MG63 (cell line): Measurements from ENCODE around the gene TRAPPC6A. TPM values are rescaled to one million over a fixed set of nuclear protein-coding genes. Genes with fewer than 3 reads are reported as not detected.

Experiments
- DNase-seq: peaks from one replicate; pipeline ENCODE4 v3.0.0-alpha.2; 2020
- H3K27me3 ChIP-seq: fragments of 250-450 bp; sonication (Bioruptor Pico); 2 replicates; pipeline ENCODE4 v1.5.1; 2020; ENCODE audit warnings: mild to moderate bottlenecking, moderate library complexity
- H3K36me3 ChIP-seq: fragments of 250-450 bp; sonication (Bioruptor Pico); 2 replicates; pipeline ENCODE4 v1.5.1; 2020; ENCODE audit warnings: mild to moderate bottlenecking, moderate library complexity
- H3K4me3 ChIP-seq: fragments of 250-450 bp; sonication (Bioruptor Pico); 2 replicates; pipeline ENCODE4 v1.5.1; 2020; ENCODE audit warnings: mild to moderate bottlenecking, moderate library complexity
- H3K9me3 ChIP-seq: fragments of 250-450 bp; sonication (Bioruptor Pico); 2 replicates; pipeline ENCODE4 v1.5.1; 2020; ENCODE audit warnings: mild to moderate bottlenecking, moderate library complexity
- total RNA-seq: library from RNA; depleted of rRNA; stranded (reverse); fragments of >200 nt; shearing (Covaris generic); gene quantifications from 2 replicates; pipeline ENCODE4 v1.2.3, GENCODE V29; 2014; ENCODE audit warnings: low replicate concordance

The TRAPPC6A gene
- total RNA-seq, 1 experiment from 2014 or later = 28.6 TPM

- no peak overlapping the region for H3K4me3 ChIP-seq
- no peak for DNase-seq
- H3K9me3 ChIP-seq = no peaks in the 10 kb centered on the region
- H3K36me3 ChIP-seq = peaks cover 32% of the 10 kb centered on the region
- no peaks in the 10 kb centered on the region for H3K27me3 ChIP-seq
Measured at GRCh38 chr19:45145270-45146189, 32.5 kb downstream of the TRAPPC6A start.

GRCh38 chr19:45144431-45145269 lies 33.4 kb downstream of the TRAPPC6A start:
- no peaks in the 10 kb centered on the region for H3K27me3 ChIP-seq
- H3K9me3 ChIP-seq = no peaks in the 10 kb centered on the region
- no peak for DNase-seq

GRCh38 chr19:45142726-45143110 lies 35.3 kb downstream of the TRAPPC6A start:
- no peak for DNase-seq
- Histone ChIP-seq H3K27me3 (no peaks in the 10 kb centered on the region), H3K36me3 (peaks cover 27% of the 10 kb centered on the region), H3K9me3 (no peaks in the 10 kb centered on the region), H3K4me3 (no peak overlapping the region)

More at GRCh38 chr19:45144431-45145269, 33.4 kb downstream of the TRAPPC6A start:
- Histone ChIP-seq H3K4me3 (no peak overlapping the region), H3K36me3 (peaks cover 27% of the 10 kb centered on the region)

- H3K9me3 ChIP-seq = no peaks in the 10 kb centered on the region
- no peaks in the 10 kb centered on the region for H3K27me3 ChIP-seq
- H3K4me3 ChIP-seq = no peak overlapping the region
- no peak for DNase-seq
- H3K36me3 ChIP-seq = peaks cover 27% of the 10 kb centered on the region
Measured at GRCh38 chr19:45142016-45142725, 35.9 kb downstream of the TRAPPC6A start.

GRCh38 chr19:45141203-45141900 lies 36.7 kb downstream of the TRAPPC6A start:
- no peaks in the 10 kb centered on the region for H3K9me3 ChIP-seq
- DNase-seq = no peak
- H3K27me3 ChIP-seq = no peaks in the 10 kb centered on the region

GRCh38 chr19:45140533-45140932 lies 37.5 kb downstream of the TRAPPC6A start:
- DNase-seq = no peak
- no peaks in the 10 kb centered on the region for H3K27me3 ChIP-seq
- peaks cover 23% of the 10 kb centered on the region for H3K36me3 ChIP-seq
- no peaks in the 10 kb centered on the region for H3K9me3 ChIP-seq
- no peak overlapping the region for H3K4me3 ChIP-seq

More at GRCh38 chr19:45141203-45141900, 36.7 kb downstream of the TRAPPC6A start:
- Histone ChIP-seq H3K36me3 (peaks cover 27% of the 10 kb centered on the region), H3K4me3 (no peak overlapping the region)

- no peak overlapping the region for H3K4me3 ChIP-seq
- H3K9me3 ChIP-seq = no peaks in the 10 kb centered on the region
- peaks cover 23% of the 10 kb centered on the region for H3K36me3 ChIP-seq
- H3K27me3 ChIP-seq = no peaks in the 10 kb centered on the region
- DNase-seq = no peak
Measured at GRCh38 chr19:45140144-45140503, 37.9 kb downstream of the TRAPPC6A start.

- no peak for DNase-seq
- H3K9me3 ChIP-seq = no peaks in the 10 kb centered on the region
- no peaks in the 10 kb centered on the region for H3K27me3 ChIP-seq
- no peak overlapping the region for H3K4me3 ChIP-seq
- H3K36me3 ChIP-seq = peaks cover 25% of the 10 kb centered on the region
Measured at GRCh38 chr19:45139286-45140143, 38.5 kb downstream of the TRAPPC6A start.

- H3K4me3 ChIP-seq = no peak overlapping the region
- peaks cover 22% of the 10 kb centered on the region for H3K36me3 ChIP-seq
- H3K27me3 ChIP-seq = no peaks in the 10 kb centered on the region
- no peaks in the 10 kb centered on the region for H3K9me3 ChIP-seq
- no peak for DNase-seq
Measured at GRCh38 chr19:45138303-45138751, 39.7 kb downstream of the TRAPPC6A start.

GRCh38 chr19:45137179-45137761 lies 40.8 kb downstream of the TRAPPC6A start:
- no peak for DNase-seq
- Histone ChIP-seq H3K36me3 (peaks cover 20% of the 10 kb centered on the region), H3K9me3 (no peaks in the 10 kb centered on the region), H3K27me3 (no peaks in the 10 kb centered on the region), H3K4me3 (no peak overlapping the region)

- Histone ChIP-seq H3K9me3 (no peaks in the 10 kb centered on the region), H3K27me3 (no peaks in the 10 kb centered on the region), H3K36me3 (peaks cover 15% of the 10 kb centered on the region), H3K4me3 (no peak overlapping the region)
- DNase-seq = no peak
Measured at GRCh38 chr19:45136507-45137178, 41.4 kb downstream of the TRAPPC6A start.

- no peak overlapping the region for H3K4me3 ChIP-seq
Measured at GRCh38 chr19:45135176-45135885, 42.7 kb downstream of the TRAPPC6A start.

GRCh38 chr19:45133661-45134060 lies 44.4 kb downstream of the TRAPPC6A start:
- Histone ChIP-seq H3K27me3 (no peaks in the 10 kb centered on the region), H3K4me3 (no peak overlapping the region), H3K9me3 (no peaks in the 10 kb centered on the region), H3K36me3 (peaks cover 8% of the 10 kb centered on the region)
- DNase-seq = no peak

More at GRCh38 chr19:45135176-45135885, 42.7 kb downstream of the TRAPPC6A start:
- H3K27me3 ChIP-seq = no peaks in the 10 kb centered on the region
- no peaks in the 10 kb centered on the region for H3K9me3 ChIP-seq
- DNase-seq = no peak
- H3K36me3 ChIP-seq = peaks cover 8% of the 10 kb centered on the region
